HG02970 (cell line): ENCODE data around the gene NDUFS5.
"Not testable (repeated sequence)": the region's sequence is repeated elsewhere in the genome, so short reads cannot be mapped to it uniquely, and the experiment has no call there.

ENCODE experiments used
- ATAC-seq: cut with Tn5 transposase; IDR thresholded peaks from one replicate; pipeline ENCODE4 v1.9.1; 2021; ENCODE audit warnings: mild to moderate bottlenecking, moderate library complexity, moderate number of reproducible peaks; ENCODE audit not compliant: unreplicated experiment, low FRiP score

Gene NDUFS5

GRCh38 chr1:39026051-39026865 is at the start of gene NDUFS5:
TSS of gene NDUFS5 (plus strand) at chr1:39026350. CDS start at chr1:39028725, 2,375 bp downstream.
- ATAC-seq = peak; percentile 74

GRCh38 chr1:38977399-38978244 is 48.5 kb upstream of the NDUFS5 start:
- ATAC-seq = not testable (repeated sequence)

GRCh38 chr1:38978245-38978542 is 48.0 kb upstream of the NDUFS5 start:
- ATAC-seq = not testable (repeated sequence)

GRCh38 chr1:38979380-38979779 is 46.8 kb upstream of the NDUFS5 start:
- not testable (repeated sequence) for ATAC-seq

GRCh38 chr1:38989979-38990378 is 36.2 kb upstream of the NDUFS5 start:
- ATAC-seq = no peak

- no peak for ATAC-seq
These were observed 35.8 kb upstream of the NDUFS5 start for GRCh38 chr1:38990386-38990737.

- ATAC-seq = peak; percentile 93
These were observed 35.2 kb upstream of the NDUFS5 start, which contains the start of gene AKIRIN1 for GRCh38 chr1:38990738-38991637. TSS of gene AKIRIN1 (plus strand) at chr1:38991276. CDS start at chr1:38991381, 105 bp downstream.

- no peak for ATAC-seq
These were observed 34.3 kb upstream of the NDUFS5 start for GRCh38 chr1:38991638-38992411.

GRCh38 chr1:38992412-38993111 is 33.6 kb upstream of the NDUFS5 start:
- no peak for ATAC-seq

- no peak for ATAC-seq
These were observed 32.0 kb upstream of the NDUFS5 start for GRCh38 chr1:38994196-38994595.

- no peak for ATAC-seq
These were observed 28.9 kb upstream of the NDUFS5 start for GRCh38 chr1:38997034-38997900.

- no peak for ATAC-seq
These were observed 28.3 kb upstream of the NDUFS5 start for GRCh38 chr1:38997901-38998190.

- no peak for ATAC-seq
These were observed 24.4 kb upstream of the NDUFS5 start for GRCh38 chr1:39001516-39002421.

GRCh38 chr1:39003281-39003680 is 22.9 kb upstream of the NDUFS5 start:
- no peak for ATAC-seq

GRCh38 chr1:39003794-39004193 is 22.4 kb upstream of the NDUFS5 start:
- ATAC-seq = no peak

- ATAC-seq = no peak
These were observed 19.9 kb upstream of the NDUFS5 start for GRCh38 chr1:39006287-39006686.
